CD4-positive, alpha-beta T cell (primary cell): ENCODE results near the gene CEP20. TPM values are rescaled to one million over a fixed set of nuclear protein-coding genes. Genes with fewer than 3 reads are reported as not detected.
"Not testable (repeated sequence)": the region's sequence is repeated elsewhere in the genome, so short reads cannot be mapped to it uniquely, and the experiment has no call there.

Experiments
- ATAC-seq: fragments of 200-7000 bp; cut with Tn5 transposase; one replicate; pipeline ENCODE4 v1.10.0; 2022; ENCODE audit warnings: mild to moderate bottlenecking; ENCODE audit not compliant: poor library complexity
- CTCF ChIA-PET: fragments of 350-600 bp; sonication (Branson Sonifier 250); formaldehyde crosslinking; loops from one replicate; lab custom pipeline; 2021; ENCODE audit warnings: antibody characterized with exemption, inconsistent platforms; lab: Charles Lee
- POLR2A ChIA-PET: fragments of 350-600 bp; sonication (Branson Sonifier 250); formaldehyde crosslinking; loops from one replicate; lab custom pipeline; 2021; ENCODE audit warnings: antibody characterized with exemption, inconsistent platforms; lab: Charles Lee
- DNase-seq, 14 experiments: peaks; one replicate each; pipeline ENCODE4 v3.0.0-alpha.2; 2013 to 2020; ENCODE audit warnings: mixed read lengths in 2 of 14
- H3K27ac ChIP-seq, 2 donors: one replicate each; pipeline versions ENCODE4 v1.5.1 to v1.7.0; 2013; ENCODE audit warnings: low read length in 2 of 2, low read depth in 1 of 2, mild to moderate bottlenecking in 1 of 2
- H3K27me3 ChIP-seq, 2 experiments: 1 replicate in 1 of 2; 2 replicates in 1 of 2; pipeline versions ENCODE4 v1.6.1 to v1.7.0; 2013; ENCODE audit warnings: low read length in 2 of 2, control low read depth in 1 of 2, mild to moderate bottlenecking in 1 of 2, moderate library complexity in 1 of 2; ENCODE audit not compliant: insufficient read depth in 2 of 2, control insufficient read depth in 1 of 2
- H3K36me3 ChIP-seq: one replicate; pipeline ENCODE4 v1.6.1; 2013; ENCODE audit warnings: low read length, control low read depth; ENCODE audit not compliant: insufficient read depth
- H3K4me1 ChIP-seq: one replicate; pipeline ENCODE4 v1.6.1; 2013; ENCODE audit warnings: low read length, control low read depth; ENCODE audit not compliant: insufficient read depth
- H3K4me3 ChIP-seq: one replicate; pipeline ENCODE4 v1.5.1; 2013; ENCODE audit warnings: mild to moderate bottlenecking, low read length, moderate library complexity
- H3K9me3 ChIP-seq, 2 experiments: 1 replicate in 1 of 2; 2 replicates in 1 of 2; pipeline versions ENCODE4 v1.6.1 to v1.7.0; 2013; ENCODE audit warnings: low read length in 2 of 2, mild to moderate bottlenecking in 2 of 2, control low read depth in 1 of 2, moderate library complexity in 1 of 2; ENCODE audit not compliant: control insufficient read depth in 1 of 2, insufficient read depth in 1 of 2
- H3K27ac Mint-ChIP-seq: one replicate; pipeline ENCODE4 v1.8.0; 2020; ENCODE audit warnings: mixed read lengths
- H3K27me3 Mint-ChIP-seq: one replicate; pipeline ENCODE4 v1.8.0; 2021; ENCODE audit warnings: mixed read lengths
- H3K36me3 Mint-ChIP-seq: one replicate; pipeline ENCODE4 v1.8.0; 2021; ENCODE audit warnings: low read depth, mixed read lengths
- H3K4me1 Mint-ChIP-seq: one replicate; pipeline ENCODE4 v1.8.0; 2021; ENCODE audit warnings: low read depth, mixed read lengths
- H3K4me3 Mint-ChIP-seq: one replicate; pipeline ENCODE4 v1.8.0; 2020; ENCODE audit warnings: mild to moderate bottlenecking, mixed read lengths
- H3K9me3 Mint-ChIP-seq: one replicate; pipeline ENCODE4 v1.8.0; 2020; ENCODE audit warnings: mixed read lengths
- CTCF ChIP-seq: fragments of 200-600 bp; IDR thresholded peaks from one replicate; pipeline ENCODE4 v1.8.0; 2022; ENCODE audit warnings: antibody characterized with exemption, mild to moderate bottlenecking
- intact Hi-C, 2 experiments: fragments of 100-400 bp; cut with DNase I in 1 of 2; cut with micrococcal nuclease in 1 of 2; formaldehyde crosslinking; loops; one replicate each; pipeline versions ENCODE4 v1.15.1 to v1.9.0; 2023 to 2025; cut with DNase I, micrococcal nuclease
- total RNA-seq, 174 experiments: library from RNA in 2 of 174; stranded (reverse) in 2 of 174; gene quantifications; one replicate each; pipeline ENCODE4 v1.2.3 and lab custom pipeline; 2021 to 2026

Gene CEP20
- total RNA-seq, 2 experiments from 2014 or later, result 14.4 to 15.5 TPM

GRCh38 chr16:15854906-15855703, 33.3 kb downstream of the CEP20 start:
- ChIA-PET CTCF (no interaction called here), POLR2A (no interaction called here)
- TF ChIP-seq CTCF, result no peak
- Mint-ChIP-seq H3K4me1 (peaks cover 5% of the 10 kb centered on the region), H3K27me3 (peaks cover 38% of the 10 kb centered on the region), H3K36me3 (no peaks in the 10 kb centered on the region), H3K9me3 (no peaks in the 10 kb centered on the region), H3K27ac (no peak overlapping the region), H3K4me3 (no peak overlapping the region)
- Histone ChIP-seq H3K9me3 (no peaks in the 10 kb centered on the region), H3K36me3 (no peaks in the 10 kb centered on the region), H3K4me1 (peaks cover 11% of the 10 kb centered on the region), H3K27me3 (peaks cover 33 to 34% of the 10 kb centered on the region in 2 experiments), H3K4me3 (no peak overlapping the region), H3K27ac (no peak overlapping the region)
- intact Hi-C loops, result no loop called here
- DNase-seq (no peak), ATAC-seq (no peak)

- TF ChIP-seq CTCF, result no peak
- Mint-ChIP-seq H3K27me3 (peaks cover 38% of the 10 kb centered on the region), H3K9me3 (no peaks in the 10 kb centered on the region), H3K27ac (no peak overlapping the region), H3K36me3 (no peaks in the 10 kb centered on the region), H3K4me3 (no peak overlapping the region), H3K4me1 (peaks cover 5% of the 10 kb centered on the region)
- no peaks in the 10 kb centered on the region for H3K9me3 ChIP-seq
- DNase-seq, result no peak
- peaks cover 11% of the 10 kb centered on the region for H3K4me1 ChIP-seq
- CTCF ChIA-PET, result no interaction called here
- no peak overlapping the region for H3K27ac ChIP-seq
- POLR2A ChIA-PET, result interaction anchor here (1.0 kb wide), 1 partner anchor 34 kb away, joined by 3 read pairs; the partner anchor contains the start of gene CEP20
- H3K27me3 ChIP-seq, result peaks cover 29 to 30% of the 10 kb centered on the region in 2 experiments
- intact Hi-C loops, result no loop called here
- H3K36me3 ChIP-seq, result no peaks in the 10 kb centered on the region
- no peak overlapping the region for H3K4me3 ChIP-seq
- no peak for ATAC-seq
Observed at GRCh38 chr16:15854061-15854460, 34.3 kb downstream of the CEP20 start.

- Mint-ChIP-seq H3K36me3 (no peaks in the 10 kb centered on the region), H3K9me3 (no peaks in the 10 kb centered on the region), H3K4me3 (no peak overlapping the region), H3K27me3 (peaks cover 37% of the 10 kb centered on the region), H3K4me1 (peaks cover 5% of the 10 kb centered on the region), H3K27ac (no peak overlapping the region)
- intact Hi-C loops, result no loop called here
- Histone ChIP-seq H3K27me3 (peaks cover 28 to 30% of the 10 kb centered on the region in 2 experiments), H3K4me1 (peaks cover 11% of the 10 kb centered on the region), H3K4me3 (no peak overlapping the region), H3K36me3 (no peaks in the 10 kb centered on the region), H3K9me3 (no peaks in the 10 kb centered on the region), H3K27ac (no peak overlapping the region)
- TF ChIP-seq CTCF, result no peak
- POLR2A ChIA-PET, result interaction anchor here (1.0 kb wide), 1 partner anchor 35 kb away, joined by 3 read pairs; the partner anchor contains the start of gene CEP20
- CTCF ChIA-PET, result interaction anchor here (0.6 kb wide), 1 partner anchor 152 kb away, joined by 3 read pairs; no protein-coding TSS in a partner anchor
- no peak for DNase-seq
- ATAC-seq, result no peak
Observed at GRCh38 chr16:15853021-15853420, 35.4 kb downstream of the CEP20 start.

- ATAC-seq, intact Hi-C loops, H3K9me3 ChIP-seq, H3K4me1 Mint-ChIP-seq, H3K27ac Mint-ChIP-seq, CTCF ChIA-PET, H3K36me3 ChIP-seq, H3K9me3 Mint-ChIP-seq, POLR2A ChIA-PET, H3K4me3 Mint-ChIP-seq, H3K36me3 Mint-ChIP-seq, H3K4me3 ChIP-seq, H3K27ac ChIP-seq, DNase-seq, H3K4me1 ChIP-seq: not testable (repeated sequence)
- peaks cover 16% of the 10 kb centered on the region for H3K27me3 Mint-ChIP-seq
- peaks cover 4 to 11% of the 10 kb centered on the region in 2 experiments for H3K27me3 ChIP-seq
Observed at GRCh38 chr16:15850555-15850954, 37.8 kb downstream of the CEP20 start.
